Lung (tissue), 12 donors: ENCODE data around the gene C19orf85. TPM values are rescaled to one million over a fixed set of nuclear protein-coding genes. Genes with fewer than 3 reads are reported as not detected.
"Not testable (repeated sequence)": the region's sequence is repeated elsewhere in the genome, so short reads cannot be mapped to it uniquely, and the experiment has no call there.

Experiments
- ATAC-seq: fragments of 200-7000 bp; cut with Tn5 transposase; one replicate; pipeline ENCODE4 v1.9.1; 2020; ENCODE audit warnings: moderate number of reproducible peaks; ENCODE audit not compliant: insufficient read depth, low FRiP score
- DNase-seq, 3 donors: peaks; one replicate each; pipeline ENCODE4 v3.0.0-alpha.2; 2013 to 2017
- H3K27ac ChIP-seq, 2 donors: one replicate each; pipeline ENCODE4 v1.5.1; 2013; ENCODE audit warnings: mild to moderate bottlenecking in 2 of 2, moderate library complexity in 2 of 2, control low read depth in 1 of 2, inconsistent platforms in 1 of 2, low read depth in 1 of 2, low read length in 1 of 2
- H3K27me3 ChIP-seq, 3 donors: one replicate each; pipeline ENCODE4 v1.5.1; 2013; ENCODE audit warnings: low read length in 2 of 3; ENCODE audit not compliant: control insufficient read depth in 3 of 3, insufficient read depth in 3 of 3
- H3K36me3 ChIP-seq, 4 donors: one replicate each; pipeline ENCODE4 v1.5.1; 2013; ENCODE audit warnings: low read length in 4 of 4, mild to moderate bottlenecking in 1 of 4, moderate library complexity in 1 of 4; ENCODE audit not compliant: control insufficient read depth in 4 of 4, insufficient read depth in 4 of 4
- H3K4me1 ChIP-seq, 5 donors: one replicate each; pipeline ENCODE4 v1.5.1; 2013; ENCODE audit warnings: low read length in 5 of 5, mild to moderate bottlenecking in 2 of 5, moderate library complexity in 1 of 5; ENCODE audit not compliant: control insufficient read depth in 5 of 5, insufficient read depth in 5 of 5
- H3K4me3 ChIP-seq: one replicate; pipeline ENCODE4 v1.5.1; 2013; ENCODE audit warnings: mild to moderate bottlenecking, control low read depth, moderate library complexity
- H3K9ac ChIP-seq, 2 donors: one replicate each; pipeline ENCODE4 v1.5.1; 2013; ENCODE audit warnings: low read length in 2 of 2, control low read depth in 1 of 2; ENCODE audit not compliant: insufficient read depth in 1 of 2
- H3K9me3 ChIP-seq, 4 donors: one replicate each; pipeline ENCODE4 v1.5.1; 2013; ENCODE audit warnings: low read length in 3 of 4, mild to moderate bottlenecking in 1 of 4, moderate library complexity in 1 of 4; ENCODE audit not compliant: control insufficient read depth in 4 of 4, insufficient read depth in 3 of 4
- CTCF ChIP-seq: IDR thresholded peaks from 2 replicates; pipeline ENCODE4 v1.5.1; 2012; ENCODE audit warnings: mild to moderate bottlenecking; ENCODE audit errors: control extremely low read depth, extremely low read depth
- WGBS, 2 donors: extraction: QIAGEN DNeasy Blood & Tissue Kit; methylation state at CpG; one replicate each; pipeline ENCODE4 v1.1.7; 2013; 5-methylcytosine and 5-hydroxymethylcytosine counted together
- polyA plus RNA-seq, 2 donors: library from polyadenylated mRNA; stranded (reverse); fragments of 200-250 nt; gene quantifications; one replicate each; pipeline ENCODE4 v1.2.1, GENCODE V29; 2013
- total RNA-seq, 2 donors: library from RNA; depleted of rRNA in 1 of 2; stranded (reverse); fragments of >200 nt in 1 of 2; gene quantifications; one replicate each; pipeline ENCODE4 v1.2.1, GENCODE V29; 2014 to 2021
- donor health status: control.
- donor health status: control.
- donor health status: Bipolar disorder and iron deficiency.
- donor health status: healthy.
- donor health status: DM: yes; HTN: yes; CAD: no.

Gene C19orf85
- total and polyA plus RNA-seq, 4 donors: not detected

DNA sequence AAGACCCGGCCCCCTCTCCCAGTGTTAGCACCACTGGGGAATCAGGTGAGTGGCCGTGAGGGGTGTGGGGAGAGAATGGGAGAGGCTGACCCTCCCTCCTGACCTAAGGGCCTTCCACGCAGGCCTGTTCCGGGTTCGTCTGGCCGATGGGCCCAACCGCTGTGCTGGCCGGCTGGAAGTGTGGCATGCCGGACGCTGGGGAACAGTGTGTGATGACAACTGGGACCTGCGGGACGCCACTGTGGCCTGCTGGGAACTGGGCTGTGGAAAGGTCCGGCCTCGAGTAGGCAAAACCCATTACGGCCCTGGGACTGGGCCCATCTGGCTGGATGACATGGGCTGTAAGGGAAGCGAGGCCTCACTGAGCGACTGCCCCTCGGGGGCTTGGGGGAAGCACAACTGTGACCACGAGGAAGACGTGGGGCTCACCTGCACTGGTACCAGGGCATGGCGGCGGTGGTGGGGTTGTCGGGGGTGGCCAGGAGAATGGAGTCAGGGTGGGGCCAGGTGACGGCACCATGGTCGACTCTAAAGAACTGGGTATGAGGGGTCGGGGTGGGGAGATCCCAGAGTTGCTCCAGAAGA lies 35.9 kb upstream of the C19orf85 start:
- Histone ChIP-seq H3K27me3 (no peaks in the 10 kb centered on the region), H3K9me3 (no peaks in the 10 kb centered on the region), H3K36me3 (no peaks in the 10 kb centered on the region), H3K4me3 (no peak overlapping the region), H3K4me1 (no peaks in the 10 kb centered on the region), H3K27ac (no peak overlapping the region), H3K9ac (no peak overlapping the region)
- TF ChIP-seq CTCF: no peak
- DNase-seq (no peak), ATAC-seq (no peak)
- 95 to 96% methylated on average over 26 of the region's 26 CpGs for WGBS, 2 donors

- Histone ChIP-seq H3K9ac (no peak overlapping the region), H3K27me3 (no peaks in the 10 kb centered on the region), H3K36me3 (no peaks in the 10 kb centered on the region), H3K4me3 (no peak overlapping the region), H3K4me1 (peaks cover 0 to 5% (median 0%) of the 10 kb centered on the region in 5 donors), H3K27ac (no peak overlapping the region), H3K9me3 (peaks cover 0 to 2% (median 0%) of the 10 kb centered on the region in 4 donors)
- ATAC-seq (no peak), DNase-seq (no peak)
- 27 to 57% methylated on average over 2 of the region's 2 CpGs for WGBS, 2 donors
- no peak for TF ChIP-seq CTCF
Measured at GRCh38 chr19:55498246-55498840, 33.8 kb upstream of the C19orf85 start.

- ATAC-seq (no peak), DNase-seq (no peak)
- Histone ChIP-seq H3K27ac (no peak overlapping the region), H3K36me3 (no peaks in the 10 kb centered on the region), H3K27me3 (no peaks in the 10 kb centered on the region), H3K9me3 (peaks cover 0 to 2% (median 0%) of the 10 kb centered on the region in 4 donors), H3K4me3 (no peak overlapping the region), H3K4me1 (peaks cover 0 to 10% (median 4%) of the 10 kb centered on the region in 5 donors), H3K9ac (no peak overlapping the region)
- TF ChIP-seq CTCF: no peak
- 82 to 92% methylated on average over 12 to 13 of the region's 13 CpGs for WGBS, 2 donors
Measured at GRCh38 chr19:55497763-55498162, 33.2 kb upstream of the C19orf85 start.

- peaks cover 0 to 10% (median 5%) of the 10 kb centered on the region in 5 donors for H3K4me1 ChIP-seq
- H3K9me3 ChIP-seq, H3K36me3 ChIP-seq, H3K4me3 ChIP-seq, ATAC-seq, DNase-seq, H3K9ac ChIP-seq, H3K27ac ChIP-seq, H3K27me3 ChIP-seq: not testable (repeated sequence)
- 85 to 90% methylated on average over 10 of the region's 10 CpGs for WGBS, 2 donors
Measured at GRCh38 chr19:55496820-55497219, 32.3 kb upstream of the C19orf85 start.
